Sigmoid colon (tissue), 4 donors: ENCODE data around the gene RASGEF1B.

Experiments used
- EP300 ChIP-seq, 4 donors: sonication (generic); formaldehyde crosslinking; IDR thresholded peaks; one replicate each; pipeline ENCODE4 v1.6.1; 2017; ENCODE audit warnings: antibody characterized with exemption in 4 of 4
- POLR2A ChIP-seq, 2 donors: fragments of 450-650 bp; IDR thresholded peaks; one replicate each; pipeline ENCODE4 v1.6.1; 2016; ENCODE audit warnings: antibody characterized with exemption in 2 of 2, mild to moderate bottlenecking in 2 of 2, moderate library complexity in 2 of 2
- POLR2AphosphoS5 ChIP-seq, 4 donors: sonication (generic); formaldehyde crosslinking; IDR thresholded peaks; one replicate each; pipeline ENCODE4 v1.6.1; 2017; ENCODE audit warnings: antibody characterized with exemption in 4 of 4
- TF ChIP-seq, protein P1 (sequence below), 4 experiments: fragments of 450-650 bp in 3 of 4; fragments of 200-600 bp in 1 of 4; IDR thresholded peaks; one replicate each; pipeline ENCODE4 v1.5.1; 2016 to 2019; ENCODE audit warnings: antibody characterized with exemption in 4 of 4, mild to moderate bottlenecking in 3 of 4, moderate library complexity in 2 of 4

DNA sequence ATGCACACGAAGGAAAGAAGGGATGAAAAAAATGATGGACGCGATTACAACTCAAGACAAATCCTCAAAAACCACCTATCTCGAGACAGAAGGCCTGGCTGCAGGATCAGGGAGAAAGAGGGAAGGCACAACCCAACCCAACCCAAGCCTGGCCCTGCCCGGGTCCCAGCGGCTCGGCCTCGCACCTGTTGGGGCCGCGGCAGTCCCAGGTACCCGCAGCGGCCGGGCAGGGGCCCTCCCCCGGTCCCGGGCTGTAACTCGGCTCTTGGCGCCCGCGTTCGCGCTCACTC, 464 bp downstream of the RASGEF1B start:
- TF ChIP-seq, protein P1, sequence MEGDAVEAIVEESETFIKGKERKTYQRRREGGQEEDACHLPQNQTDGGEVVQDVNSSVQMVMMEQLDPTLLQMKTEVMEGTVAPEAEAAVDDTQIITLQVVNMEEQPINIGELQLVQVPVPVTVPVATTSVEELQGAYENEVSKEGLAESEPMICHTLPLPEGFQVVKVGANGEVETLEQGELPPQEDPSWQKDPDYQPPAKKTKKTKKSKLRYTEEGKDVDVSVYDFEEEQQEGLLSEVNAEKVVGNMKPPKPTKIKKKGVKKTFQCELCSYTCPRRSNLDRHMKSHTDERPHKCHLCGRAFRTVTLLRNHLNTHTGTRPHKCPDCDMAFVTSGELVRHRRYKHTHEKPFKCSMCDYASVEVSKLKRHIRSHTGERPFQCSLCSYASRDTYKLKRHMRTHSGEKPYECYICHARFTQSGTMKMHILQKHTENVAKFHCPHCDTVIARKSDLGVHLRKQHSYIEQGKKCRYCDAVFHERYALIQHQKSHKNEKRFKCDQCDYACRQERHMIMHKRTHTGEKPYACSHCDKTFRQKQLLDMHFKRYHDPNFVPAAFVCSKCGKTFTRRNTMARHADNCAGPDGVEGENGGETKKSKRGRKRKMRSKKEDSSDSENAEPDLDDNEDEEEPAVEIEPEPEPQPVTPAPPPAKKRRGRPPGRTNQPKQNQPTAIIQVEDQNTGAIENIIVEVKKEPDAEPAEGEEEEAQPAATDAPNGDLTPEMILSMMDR (IDR thresholded peaks at IDR 0.05) = no peak
- TF ChIP-seq POLR2A (IDR thresholded peaks at IDR 0.05) = no peak
- TF ChIP-seq POLR2AphosphoS5 (IDR thresholded peaks at IDR 0.05) = no peak
- TF ChIP-seq EP300 (IDR thresholded peaks at IDR 0.05) = no peak
